Fibroblast of mammary gland (primary cell): ENCODE data around the gene FYN.

Source experiments
- DNase-seq: peaks from one replicate; pipeline ENCODE4 v3.0.0-alpha.2; 2010; ENCODE audit warnings: low read depth
- H3K4me3 ChIP-seq: 2 replicates; pipeline ENCODE4 v1.5.1; 2011; ENCODE audit warnings: low read depth, mild to moderate bottlenecking, low read length, moderate library complexity; ENCODE audit not compliant: control insufficient read depth
- CTCF ChIP-seq: conservative IDR thresholded peaks from 2 replicates; pipeline ENCODE4 v1.5.1; 2011; ENCODE audit warnings: low read depth, low read length, inconsistent platforms; ENCODE audit not compliant: control insufficient read depth, insufficient read depth

FYN gene

DNA sequence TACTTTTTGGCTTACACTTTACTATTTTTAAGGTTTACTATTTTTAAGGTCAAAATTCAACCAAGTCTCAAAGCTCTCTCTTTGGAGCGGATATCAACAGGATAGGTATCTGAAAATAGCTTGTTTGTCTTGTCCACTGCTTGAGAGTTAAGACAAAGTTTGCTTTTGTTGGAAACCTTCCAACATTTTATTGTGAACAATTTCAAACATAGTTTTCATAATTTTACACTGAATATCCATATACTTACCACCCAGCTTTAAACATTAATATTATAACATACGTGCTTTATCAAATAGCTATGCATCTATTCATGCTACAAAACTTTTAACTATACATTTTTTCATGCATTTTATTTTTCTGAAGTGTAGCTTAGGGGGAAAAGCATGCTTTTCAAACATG lies 109.9 kb downstream of the FYN start:
- DNase-seq, result no peak
- H3K4me3 ChIP-seq, result no peak overlapping the region
- TF ChIP-seq CTCF, result no peak

GRCh38 chr6:111761783-111762312 lies 111.4 kb downstream of the FYN start:
- H3K4me3 ChIP-seq, result no peak overlapping the region
- DNase-seq, result peak; percentile 56
- no peak for TF ChIP-seq CTCF

DNA sequence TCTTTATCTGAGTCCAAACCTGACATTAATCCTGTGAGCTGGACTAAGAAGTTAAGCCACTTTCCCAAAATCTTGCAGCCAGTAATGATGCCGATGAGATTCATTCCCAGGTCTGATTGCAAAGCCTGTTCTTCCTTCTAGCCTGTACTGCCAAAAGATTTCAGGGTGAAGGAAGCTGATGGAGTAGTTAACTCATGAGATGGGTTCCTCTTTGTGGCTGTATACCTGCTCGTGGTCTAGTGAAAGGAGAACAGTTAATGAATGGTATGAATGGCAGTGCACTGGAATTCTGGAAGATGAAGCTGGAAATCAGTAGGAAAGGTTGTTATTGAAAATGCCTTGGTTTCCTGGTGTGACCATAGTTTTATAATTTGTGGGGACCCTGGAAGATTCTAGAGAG lies 112.0 kb downstream of the FYN start:
- no peak for DNase-seq
- H3K4me3 ChIP-seq, result no peak overlapping the region
- no peak for TF ChIP-seq CTCF

GRCh38 chr6:111759836-111760785 lies 113.1 kb downstream of the FYN start:
- TF ChIP-seq CTCF, result no peak
- DNase-seq, result peak; percentile 94

DNA sequence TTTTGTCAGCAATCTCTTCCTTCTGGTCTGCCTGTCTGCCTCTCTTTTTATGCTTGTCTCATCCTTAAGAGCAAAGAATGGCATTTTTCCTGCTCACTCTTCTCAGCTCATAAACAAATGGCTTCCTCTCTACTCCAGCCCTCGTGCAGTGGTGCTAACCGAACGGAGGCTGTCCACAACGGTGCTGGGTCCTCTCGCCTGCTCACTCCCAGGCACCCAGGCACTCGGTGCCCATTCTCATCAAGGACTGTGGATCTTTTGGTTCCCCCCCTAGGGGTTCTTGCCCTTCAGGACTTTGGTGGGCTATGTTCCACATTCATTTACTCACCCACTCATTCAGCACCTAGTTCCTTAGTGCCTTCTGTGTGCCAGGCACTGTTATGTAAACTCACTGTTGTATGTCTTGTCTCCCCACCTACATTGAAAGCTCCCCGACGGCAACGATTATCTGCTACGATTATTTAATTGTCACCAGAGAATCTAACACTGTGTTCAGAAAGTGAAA lies 113.9 kb downstream of the FYN start:
- DNase-seq, result no peak
- TF ChIP-seq CTCF, result no peak
- H3K4me3 ChIP-seq, result no peak overlapping the region

More at GRCh38 chr6:111759836-111760785, 113.1 kb downstream of the FYN start:
- H3K4me3 ChIP-seq, result no peak overlapping the region

GRCh38 chr6:111758608-111759329 lies 114.5 kb downstream of the FYN start:
- DNase-seq, result no peak
- no peak overlapping the region for H3K4me3 ChIP-seq
- TF ChIP-seq CTCF, result no peak
